Stimulated activated CD4-positive, alpha-beta T cell treated with anti-CD3 and anti-CD28 coated beads, Interleukin-1b, Interleukin-23, amount 100 ng/mL, for 1 hour (primary cell): Measurements from ENCODE around the gene GRAMD1B.
"Not testable (repeated sequence)": the region's sequence is repeated elsewhere in the genome, so short reads cannot be mapped to it uniquely, and the experiment has no call there.

Source experiments
- DNase-seq, 2 donors: peaks; one replicate each; pipeline ENCODE4 v3.0.0-alpha.2; 2020; ENCODE audit warnings: low read depth in 2 of 2

The GRAMD1B gene

DNA sequence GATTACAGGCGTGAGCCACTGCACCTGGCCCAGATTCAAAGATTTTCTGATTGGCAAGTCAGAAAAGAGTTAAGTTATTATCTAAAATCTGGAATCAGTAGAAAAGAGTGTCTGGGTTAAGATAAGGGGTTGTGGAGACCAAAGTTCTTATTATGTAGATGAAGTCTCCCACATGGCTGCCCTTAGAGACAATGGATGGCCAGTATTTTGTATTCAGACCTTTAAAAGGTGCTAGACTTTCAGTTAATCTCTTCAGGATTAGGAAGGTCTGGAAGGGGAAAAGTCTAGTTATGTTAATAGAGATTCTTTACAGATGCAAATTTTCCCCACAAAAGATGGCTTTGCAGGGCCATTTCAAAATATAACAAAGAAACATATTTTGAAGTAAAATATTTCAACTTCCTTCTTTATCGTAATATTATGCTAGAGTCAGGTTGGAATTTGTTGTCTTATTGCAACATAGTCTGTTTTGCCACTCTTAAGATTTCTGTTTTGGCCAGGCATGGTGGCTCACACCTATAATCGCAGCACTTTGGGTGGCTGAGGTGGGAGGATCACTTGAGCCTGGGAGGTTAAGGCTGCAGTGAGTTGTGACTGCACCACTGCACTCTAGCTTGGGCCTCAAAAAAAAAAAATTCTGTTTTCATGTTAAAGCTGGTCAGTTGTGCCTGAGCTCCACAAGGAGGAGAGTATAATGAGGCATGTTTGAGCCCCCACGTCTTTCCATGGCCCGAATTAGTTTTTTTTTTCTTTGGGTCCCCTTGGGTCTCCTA lies 14.0 kb downstream of the GRAMD1B start:
- DNase-seq, result no peak

DNA sequence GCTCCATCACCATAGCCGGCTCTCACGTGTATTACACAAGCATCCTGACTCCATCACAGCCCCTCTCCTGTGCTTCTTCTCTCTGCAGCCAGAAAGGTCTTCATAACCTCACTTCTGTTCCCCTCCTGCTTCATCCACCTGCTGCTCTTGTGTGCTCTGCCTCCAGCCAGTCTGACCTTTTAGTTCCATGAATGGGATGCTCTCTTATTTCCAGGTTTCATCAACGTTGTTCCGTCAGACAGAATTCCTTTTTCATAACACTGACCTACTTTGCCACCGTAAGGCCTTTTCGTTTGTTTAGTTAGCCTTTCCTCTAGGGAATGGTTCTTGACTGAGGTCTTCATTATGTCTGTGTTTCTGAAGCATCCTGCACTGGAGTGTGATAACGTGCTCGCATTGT lies 18.8 kb downstream of the GRAMD1B start:
- no peak for DNase-seq

DNA sequence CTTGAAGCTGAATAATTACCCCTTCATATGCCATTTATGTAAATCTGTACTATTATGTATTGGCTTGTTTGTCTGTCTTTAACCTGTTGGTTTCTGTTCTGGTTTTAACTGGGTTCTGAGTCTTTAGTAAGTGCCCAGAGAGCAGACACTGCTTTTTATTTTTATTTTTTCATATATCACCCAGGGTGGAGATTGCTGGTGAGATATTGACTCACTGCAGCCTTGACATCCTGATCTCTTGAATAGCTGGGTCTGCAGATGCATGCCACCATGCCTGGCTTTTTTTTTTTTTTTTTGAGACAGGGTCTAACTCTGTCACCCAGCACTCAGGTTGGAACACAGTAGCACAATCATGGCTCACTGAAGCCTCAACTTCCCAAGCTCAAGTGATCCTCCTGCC lies 19.4 kb downstream of the GRAMD1B start:
- no peak for DNase-seq

DNA sequence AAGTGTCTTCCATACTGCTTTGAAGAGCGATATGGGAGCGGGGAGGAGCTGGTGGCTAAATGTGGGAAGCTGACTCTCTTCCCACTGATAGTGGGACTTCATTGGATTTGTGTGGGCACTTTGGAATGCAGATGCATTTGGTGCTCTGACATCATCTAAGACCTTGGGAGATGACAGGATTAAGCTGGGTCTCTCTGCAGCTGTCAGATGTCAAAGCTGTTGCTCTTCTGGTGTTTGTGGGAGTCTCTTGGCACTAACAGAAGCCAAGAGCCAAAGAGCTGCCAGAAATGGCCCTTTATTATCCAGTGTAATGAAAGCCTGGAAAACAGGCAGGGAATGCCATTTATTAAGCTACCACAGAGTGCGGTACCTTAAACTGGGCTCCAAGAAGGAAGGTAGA lies 20.6 kb downstream of the GRAMD1B start:
- no peak for DNase-seq

DNA sequence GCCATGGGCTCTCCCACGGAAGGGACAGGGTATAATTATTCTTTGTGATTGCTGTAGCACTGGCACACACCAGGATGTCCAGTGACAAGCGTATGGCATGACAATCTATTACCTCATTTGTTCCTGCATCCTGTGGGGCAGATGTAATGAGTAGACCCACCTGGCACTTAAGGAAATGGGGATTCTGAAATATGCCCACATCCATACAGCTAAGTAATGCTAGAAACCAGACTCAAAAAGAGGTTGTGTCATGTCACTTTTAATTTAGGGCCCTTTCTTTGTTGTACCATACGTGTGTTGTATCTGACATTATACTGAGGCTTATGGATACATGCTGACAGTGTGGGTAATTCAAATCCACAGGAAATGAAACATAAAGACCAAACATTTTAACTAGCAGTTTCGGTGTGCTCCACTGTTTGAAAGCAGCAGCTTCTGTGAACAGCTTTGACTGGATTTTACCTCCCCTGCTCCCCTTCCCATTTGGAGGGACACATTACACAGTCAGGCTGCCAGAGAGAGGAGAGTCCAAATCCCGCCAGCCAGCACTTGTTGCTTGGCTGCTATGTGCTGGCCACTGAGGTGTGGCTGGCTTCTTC lies 21.2 kb downstream of the GRAMD1B start:
- DNase-seq, result no peak

DNA sequence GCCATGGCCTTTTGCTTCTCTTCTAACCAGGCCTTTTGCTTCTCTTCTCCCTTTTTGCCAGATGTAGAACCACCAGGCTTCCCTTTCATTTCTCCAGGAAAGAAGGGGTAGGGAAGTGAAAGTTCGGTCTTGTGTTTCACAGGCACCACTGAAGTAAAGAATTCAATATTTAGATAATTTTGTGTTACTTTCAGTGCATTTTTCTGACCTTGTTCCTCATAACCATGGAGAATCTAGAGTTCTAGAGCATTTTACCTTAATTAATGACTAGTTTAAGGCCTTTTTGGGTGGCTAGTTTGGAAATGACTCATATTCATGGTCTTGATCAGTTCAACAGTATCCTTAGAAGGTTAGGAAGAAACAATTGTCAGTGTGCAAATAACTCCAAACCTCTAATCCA lies 22.7 kb downstream of the GRAMD1B start:
- no peak for DNase-seq

DNA sequence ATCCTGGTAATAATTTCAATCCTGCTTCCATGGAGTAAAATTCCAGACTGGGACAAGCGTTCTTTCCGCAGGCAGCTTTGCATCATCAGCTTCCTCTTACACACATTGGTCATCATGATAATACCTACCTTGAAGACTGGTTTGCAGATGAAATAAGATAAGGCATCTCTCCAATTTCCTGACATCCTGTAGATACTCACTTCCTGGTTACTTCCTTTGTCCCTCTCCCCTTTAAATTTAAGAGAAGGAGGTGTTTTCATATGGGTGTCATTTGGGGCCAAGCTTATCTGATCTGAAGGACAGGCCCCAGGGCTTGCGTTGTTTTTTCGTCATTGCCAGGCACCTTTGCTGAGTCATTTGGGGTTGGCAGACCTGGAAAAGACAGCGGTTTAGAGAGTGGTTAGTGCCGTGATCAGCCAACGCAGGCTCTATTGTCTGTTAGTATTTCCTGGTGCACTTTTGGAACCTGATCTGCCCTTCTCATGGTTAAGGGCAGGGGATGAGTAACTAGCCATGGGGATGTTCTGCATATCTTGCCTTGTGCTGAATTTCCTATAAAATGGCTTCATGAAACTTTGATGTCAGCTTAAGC lies 24.1 kb downstream of the GRAMD1B start:
- DNase-seq, result no peak

DNA sequence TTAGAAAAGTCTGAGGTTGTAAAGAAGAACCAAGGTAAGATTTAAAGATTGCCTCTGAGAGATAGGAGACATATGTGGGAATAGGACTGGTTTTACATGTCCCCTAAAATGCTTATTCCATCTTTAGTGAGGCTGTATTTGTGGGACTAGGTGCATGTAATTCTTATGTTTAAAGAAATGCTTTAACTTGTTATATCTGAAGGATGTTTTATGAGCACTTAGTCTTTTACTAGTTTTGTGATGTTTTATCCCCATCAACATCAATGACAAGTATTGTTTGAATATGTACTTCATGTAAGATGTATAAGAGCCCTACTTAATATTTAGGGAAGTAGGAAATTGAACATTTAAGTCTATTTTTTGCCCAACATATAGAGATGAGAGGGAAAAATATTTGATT lies 24.7 kb downstream of the GRAMD1B start:
- no peak for DNase-seq

DNA sequence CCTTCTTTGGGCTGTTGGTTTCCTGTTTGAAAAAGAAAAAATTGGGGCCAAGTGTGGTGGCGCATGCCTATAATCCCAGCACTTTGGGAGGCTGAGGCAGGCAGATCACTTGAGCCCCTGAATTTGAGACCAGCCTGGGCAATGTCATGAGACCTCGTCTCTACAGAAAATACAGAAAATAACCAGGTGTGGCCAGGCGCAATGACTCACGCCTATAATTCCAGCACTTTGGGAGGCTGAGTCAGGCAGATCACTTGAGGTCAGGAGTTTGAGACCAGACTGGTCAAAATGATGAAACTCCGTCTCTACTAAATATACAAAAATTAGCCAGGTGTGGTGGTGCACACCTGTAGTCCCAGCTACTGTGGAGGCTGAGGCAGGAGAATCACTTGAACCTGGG lies 26.4 kb downstream of the GRAMD1B start:
- DNase-seq, result not testable (repeated sequence)

DNA sequence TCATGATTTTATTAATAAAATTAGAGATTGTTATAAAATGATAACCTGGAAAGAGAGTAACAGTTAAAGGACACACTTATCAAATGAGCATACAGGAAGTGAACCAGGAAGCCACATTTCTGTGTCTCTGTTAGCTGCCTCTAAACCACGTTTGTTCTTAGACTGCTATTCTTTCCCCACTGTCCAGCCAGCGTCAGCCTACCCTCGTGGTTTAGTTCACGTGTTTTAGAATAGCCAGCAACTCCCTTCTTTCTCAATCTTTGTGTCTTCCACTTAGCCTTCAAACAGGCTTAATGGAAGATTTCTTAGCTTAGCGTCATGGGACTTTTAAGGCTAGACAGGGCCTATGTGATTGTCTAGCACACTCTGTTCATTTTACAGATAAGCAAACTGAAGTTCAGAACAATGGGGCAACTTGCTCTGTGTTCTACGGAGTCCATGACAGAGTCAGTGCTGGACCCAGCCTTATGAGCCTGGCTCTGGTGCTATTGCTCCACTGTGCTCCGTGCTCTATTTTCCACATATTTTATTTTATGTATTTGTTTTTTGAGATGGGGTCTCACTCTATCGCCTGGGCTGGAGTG lies 27.2 kb downstream of the GRAMD1B start:
- no peak for DNase-seq

DNA sequence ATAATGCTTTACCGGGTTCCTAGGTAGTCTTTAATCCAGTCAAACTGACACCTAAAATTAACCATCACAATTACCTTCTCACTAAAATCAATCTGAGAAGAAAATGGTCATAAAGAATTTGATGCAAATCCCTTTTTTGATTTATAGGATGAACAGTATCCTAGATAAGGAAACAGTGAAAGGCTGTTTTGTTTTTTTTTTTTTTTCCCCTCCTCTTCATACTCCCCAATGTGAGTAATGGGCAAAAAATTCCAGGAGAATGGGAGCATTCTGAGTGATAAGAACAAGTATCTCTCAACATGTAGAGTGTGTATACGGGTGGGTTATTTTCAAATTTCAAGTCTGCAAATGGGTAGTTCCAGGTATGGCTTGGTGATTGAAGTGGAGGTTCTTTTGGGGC lies 28.4 kb downstream of the GRAMD1B start:
- no peak for DNase-seq

DNA sequence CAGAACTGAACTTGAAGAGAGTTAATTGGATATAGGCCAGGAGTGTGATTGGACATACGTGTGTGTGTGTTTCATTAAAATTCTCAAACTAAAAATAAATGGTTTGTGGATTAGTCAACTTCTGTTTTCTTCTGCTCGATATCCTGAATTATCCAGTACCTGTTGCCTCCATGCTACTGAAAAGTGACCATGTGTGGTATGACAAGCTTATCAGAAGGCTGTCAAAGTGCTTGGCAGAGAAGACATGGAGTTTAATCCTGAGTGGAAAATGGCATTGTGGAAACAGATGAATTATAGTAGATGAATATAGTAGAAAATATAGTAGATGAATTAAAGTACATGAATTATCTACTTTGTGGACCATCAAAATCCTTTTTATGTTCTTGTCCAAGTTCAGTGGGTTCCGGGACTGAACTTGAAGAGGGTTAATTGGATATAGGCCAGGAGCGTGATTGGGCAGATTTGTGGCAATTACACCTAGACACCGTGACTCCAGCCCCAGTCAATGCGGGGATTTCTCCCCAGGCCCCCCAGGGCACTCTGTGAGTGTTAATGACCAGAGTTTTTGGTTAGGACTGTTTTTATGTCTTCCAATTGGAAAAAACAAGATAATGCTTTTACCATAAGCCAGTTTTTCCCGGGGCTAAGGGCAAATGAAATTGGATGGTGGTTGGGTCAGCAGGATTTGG lies 30.1 kb downstream of the GRAMD1B start:
- DNase-seq, result no peak

DNA sequence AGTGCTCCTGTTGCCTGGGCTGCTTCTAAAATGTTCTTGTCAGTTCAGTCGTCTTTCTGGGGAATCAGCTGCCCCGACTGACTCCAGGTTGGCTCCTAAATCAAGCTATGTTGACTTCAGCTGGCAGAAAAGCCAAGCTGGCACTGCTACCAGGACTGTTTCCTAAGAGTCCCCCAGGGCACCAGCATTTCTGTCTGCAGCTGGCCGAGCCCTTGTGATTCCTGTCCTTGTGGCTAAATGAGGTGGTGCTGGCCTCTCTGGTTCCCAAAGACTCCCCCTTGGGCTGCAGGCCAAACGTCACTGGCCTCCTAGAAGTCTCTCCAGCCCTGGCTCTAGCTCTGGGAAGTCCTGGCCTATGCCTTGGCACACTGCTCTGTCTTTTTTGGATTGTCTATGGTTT lies 31.1 kb downstream of the GRAMD1B start:
- no peak for DNase-seq

DNA sequence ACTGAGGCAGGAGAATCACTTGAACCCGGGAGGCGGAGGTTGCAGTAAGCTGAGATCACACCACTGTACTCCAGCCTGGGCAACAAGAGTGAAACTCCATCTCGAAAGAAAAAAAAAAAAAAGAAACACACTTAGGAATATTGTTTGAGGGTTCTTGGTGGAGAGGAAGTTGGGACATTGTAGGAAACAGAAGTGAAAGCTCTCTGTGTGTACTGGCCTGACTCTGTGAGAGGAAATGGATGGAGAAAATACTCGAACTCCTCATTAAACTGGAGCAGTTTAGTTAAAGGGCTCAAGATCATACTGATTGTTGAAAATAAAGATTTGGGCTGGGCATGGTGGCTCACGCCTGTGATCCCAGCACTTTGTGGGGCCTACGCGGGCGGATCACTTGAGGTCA lies 35.6 kb downstream of the GRAMD1B start:
- DNase-seq, result not testable (repeated sequence)

DNA sequence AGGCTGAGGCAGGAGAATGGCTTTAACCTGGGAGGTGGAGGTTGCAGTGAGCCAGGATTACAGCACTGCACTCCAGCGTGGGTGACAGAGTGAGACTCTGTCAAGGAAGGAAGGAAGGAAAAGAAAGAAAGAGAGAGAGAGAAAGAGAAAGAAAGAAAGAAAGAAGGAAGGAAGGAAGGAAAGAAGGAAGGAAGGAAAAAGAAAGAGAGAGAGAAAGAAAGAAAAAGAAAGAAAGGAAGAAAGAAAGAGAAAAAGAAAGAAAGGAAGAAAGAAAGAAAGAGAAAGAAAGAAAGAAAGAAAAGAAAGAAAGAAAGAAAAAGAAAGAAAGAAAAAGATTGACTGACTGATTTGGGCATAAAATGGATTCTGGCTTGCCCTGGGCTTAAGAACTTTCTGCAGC lies 36.1 kb downstream of the GRAMD1B start:
- not testable (repeated sequence) for DNase-seq

DNA sequence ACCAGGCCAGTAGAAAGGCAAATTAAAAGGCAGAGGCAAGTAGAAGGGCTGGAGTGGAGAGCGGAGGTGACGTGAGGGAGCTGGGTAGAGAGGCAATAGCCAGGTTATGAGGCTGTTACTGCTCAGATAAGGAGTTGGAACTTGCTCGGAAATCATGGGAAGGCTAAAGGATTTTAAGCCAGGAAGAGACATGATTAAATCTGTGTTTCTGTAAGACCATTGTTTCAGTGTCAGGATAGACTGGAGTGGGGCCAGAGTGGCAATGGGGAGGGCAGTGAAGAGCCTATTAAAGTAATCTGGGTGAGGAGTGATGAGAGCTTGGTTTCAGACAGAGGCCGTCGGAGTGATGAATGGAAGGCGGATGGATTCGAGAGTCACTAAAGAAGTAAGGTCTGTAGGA lies 39.0 kb downstream of the GRAMD1B start:
- DNase-seq, result no peak

DNA sequence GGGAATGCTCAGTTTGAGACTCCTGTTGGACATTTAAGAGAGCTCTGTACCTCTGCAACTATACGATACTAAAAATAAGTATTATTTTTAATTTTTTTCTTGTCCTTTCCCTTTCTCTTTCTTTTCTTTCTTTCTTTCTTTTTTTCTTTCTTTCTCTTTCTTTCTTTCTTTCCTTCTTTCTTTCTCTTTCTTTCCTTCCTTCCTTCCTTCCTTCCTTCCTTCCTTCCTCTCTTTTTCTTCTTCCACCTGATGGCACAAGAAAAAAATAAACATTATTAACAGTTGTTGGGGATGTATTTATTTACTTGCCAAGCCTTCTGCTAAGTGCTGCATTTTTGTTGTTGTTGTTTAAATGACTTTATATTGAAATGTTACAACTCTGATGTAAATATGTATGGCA lies 39.5 kb downstream of the GRAMD1B start:
- DNase-seq, result no peak

DNA sequence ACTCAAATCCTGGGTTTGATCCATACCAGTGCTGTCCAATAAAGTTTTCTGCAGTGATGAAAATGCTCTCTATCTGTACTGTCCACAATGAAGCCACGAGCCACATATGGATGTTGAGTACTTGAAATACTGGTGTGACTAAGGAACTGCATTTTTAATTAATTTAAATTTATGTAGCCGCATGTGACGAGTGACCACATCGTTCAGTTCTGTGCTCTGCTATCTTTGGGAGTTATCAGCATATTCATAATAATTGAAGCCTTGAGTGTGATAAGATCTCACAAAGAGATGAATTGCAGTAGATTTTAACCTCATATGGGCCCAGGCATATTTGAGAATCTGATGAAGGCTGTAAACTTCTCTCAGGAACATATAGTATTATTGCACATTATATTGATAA lies 40.8 kb downstream of the GRAMD1B start:
- no peak for DNase-seq

DNA sequence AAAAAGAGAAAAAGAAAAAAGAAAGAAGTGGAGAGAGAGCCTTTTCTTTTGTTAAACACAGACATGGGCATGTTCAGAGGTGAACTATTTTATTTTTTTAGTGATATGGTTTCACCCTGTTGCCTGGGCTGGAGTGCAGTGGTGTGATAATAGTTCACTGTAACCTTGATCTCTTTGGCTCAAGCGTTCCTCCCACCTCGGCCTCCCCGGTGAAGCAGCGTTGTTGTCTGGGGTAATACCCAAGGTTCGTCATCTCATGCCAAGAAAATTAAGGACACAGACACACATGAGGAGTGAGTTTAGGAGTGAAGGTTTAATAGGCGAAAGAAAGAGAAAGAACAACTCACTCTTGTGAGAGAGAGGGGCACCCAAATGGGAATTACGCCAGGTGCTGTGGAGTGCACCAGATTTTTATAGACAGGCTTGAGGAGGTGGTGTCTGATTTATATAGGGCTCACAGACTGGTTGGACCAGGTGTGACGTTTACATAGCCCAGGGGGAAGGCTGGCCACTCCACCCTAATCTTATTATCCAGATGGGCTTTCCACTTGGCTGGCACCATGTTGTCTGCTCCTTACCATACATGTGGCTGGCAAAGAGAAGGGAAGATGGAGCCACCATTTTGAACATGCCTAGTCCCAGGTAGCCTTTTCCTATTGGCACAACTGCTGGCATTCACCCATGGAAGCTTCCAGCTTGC lies 42.3 kb downstream of the GRAMD1B start:
- no peak for DNase-seq

DNA sequence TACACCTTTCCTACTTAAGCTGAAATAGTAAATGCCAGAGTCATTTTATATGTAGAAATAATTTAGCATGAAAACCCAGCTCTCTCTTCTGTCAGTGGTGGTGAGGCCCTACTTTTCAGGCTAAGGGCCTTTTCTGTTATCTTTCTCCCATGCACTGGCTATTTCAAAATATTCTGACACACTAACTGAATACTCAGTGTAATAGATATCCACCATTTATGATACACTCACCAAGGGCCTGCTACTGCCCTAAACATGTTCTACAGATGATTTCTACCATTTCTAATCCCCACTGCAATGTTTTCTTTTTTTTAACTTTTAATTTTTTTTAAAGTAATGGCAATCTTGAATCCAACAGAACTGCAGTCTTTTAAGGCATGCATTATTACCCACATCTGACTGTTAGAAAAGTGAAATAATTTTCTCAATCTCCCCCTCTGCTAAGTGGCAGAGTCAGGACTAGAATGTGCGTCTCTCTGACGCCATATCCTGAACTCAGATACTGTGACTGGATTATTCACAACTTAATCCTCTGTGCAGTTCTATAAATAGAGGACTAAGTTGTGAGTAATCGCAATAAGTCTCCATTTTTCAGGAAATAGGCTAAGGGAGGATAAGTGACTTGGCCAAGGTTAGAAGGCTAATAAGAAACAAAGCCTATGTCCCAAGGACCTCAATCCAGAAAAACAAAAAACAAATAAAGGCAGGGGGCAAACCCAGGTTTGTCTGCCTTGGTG lies 44.0 kb downstream of the GRAMD1B start:
- no peak for DNase-seq

DNA sequence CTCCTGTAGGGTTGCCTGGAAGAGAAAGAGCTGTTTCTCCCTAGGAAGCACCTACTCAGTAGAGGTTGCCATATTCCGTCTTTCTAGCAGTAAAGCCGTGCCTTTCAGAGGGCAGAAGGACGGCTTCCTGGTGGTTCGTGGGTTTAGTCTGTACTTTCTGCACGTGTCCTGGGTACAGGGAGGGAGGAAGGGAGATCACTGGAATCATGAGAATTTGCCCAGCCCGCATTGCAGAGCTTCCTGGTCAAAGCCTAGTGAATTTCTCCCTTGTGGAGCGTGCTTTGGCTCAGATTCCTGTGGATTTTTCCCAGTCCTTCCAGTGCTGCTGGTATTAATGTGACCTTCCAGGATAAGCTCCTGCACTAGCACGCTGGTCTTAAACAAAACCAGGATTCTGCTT lies 44.9 kb downstream of the GRAMD1B start:
- DNase-seq, result no peak
